Activated gamma-delta T cell treated with Interleukin-2 at 50 U/mL for 16 hours (primary cell): ENCODE measurements around the gene NDUFB10.
"Not testable (repeated sequence)": the region's sequence is repeated elsewhere in the genome, so short reads cannot be mapped to it uniquely, and the experiment has no call there.

Source experiments
- DNase-seq: peaks from one replicate; pipeline ENCODE4 v3.0.0-alpha.2; 2020

Gene NDUFB10

GRCh38 chr16:1947369-1947670, 12.0 kb upstream of the NDUFB10 start:
- no peak for DNase-seq

- no peak for DNase-seq
These were observed 9.8 kb upstream of the NDUFB10 start for GRCh38 chr16:1949507-1949906.

GRCh38 chr16:1950047-1950446, 9.3 kb upstream of the NDUFB10 start:
- DNase-seq: no peak

GRCh38 chr16:1950559-1950958, 8.8 kb upstream of the NDUFB10 start:
- DNase-seq: no peak

GRCh38 chr16:1953734-1954133, 5.6 kb upstream of the NDUFB10 start:
- no peak for DNase-seq

- not testable (repeated sequence) for DNase-seq
These were observed 1.8 kb upstream of the NDUFB10 start for GRCh38 chr16:1957434-1958142.

- DNase-seq: not testable (repeated sequence)
These were observed 1.2 kb upstream of the NDUFB10 start for GRCh38 chr16:1958143-1958491.

- DNase-seq: no peak
These were observed 546 bp upstream of the NDUFB10 start for GRCh38 chr16:1958715-1959268.

- DNase-seq: no peak
These were observed 1.6 kb downstream of the NDUFB10 start for GRCh38 chr16:1960665-1961630.

- DNase-seq: no peak
These were observed 2.3 kb downstream of the NDUFB10 start for GRCh38 chr16:1961651-1962067.

GRCh38 chr16:1962161-1963153, 3.1 kb downstream of the NDUFB10 start:
- DNase-seq: not testable (repeated sequence)

- no peak for DNase-seq
These were observed 4.6 kb downstream of the NDUFB10 start for GRCh38 chr16:1963806-1964505.

- peak; percentile 98 for DNase-seq
These were observed 5.4 kb downstream of the NDUFB10 start, which contains the start of gene RPS2 for GRCh38 chr16:1964506-1965395. RPS2 (minus strand) TSS chr16:1964826; CDS start chr16:1964625, 201 bp downstream.

GRCh38 chr16:1965396-1966001, 6.2 kb downstream of the NDUFB10 start:
- no peak for DNase-seq

GRCh38 chr16:1966460-1966859, 7.1 kb downstream of the NDUFB10 start, which contains the start of gene RNF151:
RNF151 (plus strand) TSS chr16:1966856; CDS start chr16:1966882, 26 bp downstream.
- DNase-seq: no peak

GRCh38 chr16:1968146-1968953, 9.0 kb downstream of the NDUFB10 start:
- DNase-seq: no peak

GRCh38 chr16:1971796-1972489, 12.6 kb downstream of the NDUFB10 start, which contains the start of gene TBL3:
TBL3 (plus strand) TSS chr16:1972053; CDS start chr16:1972165, 112 bp downstream.
- peak; percentile 97 for DNase-seq

- no peak for DNase-seq
These were observed 13.1 kb downstream of the NDUFB10 start for GRCh38 chr16:1972490-1972877.
